ENCODE results near the gene SH2B3. TPM values are rescaled to one million over a fixed set of nuclear protein-coding genes. Genes with fewer than 3 reads are reported as not detected.

SH2B3 gene
- total RNA-seq, 1 donor = 27.8 TPM

DNA sequence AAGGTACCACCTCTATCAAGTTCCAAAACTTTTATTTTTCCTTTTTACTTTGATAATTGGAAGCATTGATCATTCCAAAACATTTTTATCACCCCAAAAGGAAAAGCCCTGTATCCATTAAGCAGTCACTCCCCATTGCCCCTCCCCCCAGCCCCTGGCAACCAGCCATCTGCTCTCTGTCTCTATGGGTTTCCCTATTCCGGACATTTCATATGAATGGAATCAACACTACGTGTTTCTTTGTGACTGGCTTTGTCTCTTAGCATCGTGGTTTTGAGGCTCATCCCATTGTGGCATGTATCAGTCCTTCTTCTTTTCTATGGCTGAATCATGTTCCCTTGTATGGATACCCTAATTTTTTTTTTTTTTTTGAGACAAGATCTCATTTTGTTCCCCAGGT, 18.8 kb upstream of the SH2B3 start:
- DNase-seq (ENCODE audit: low read depth) = no peak
- H3K4me3 ChIP-seq (ENCODE audit: low read depth, low read length) = no peak overlapping the region
- TF ChIP-seq, protein P1, sequence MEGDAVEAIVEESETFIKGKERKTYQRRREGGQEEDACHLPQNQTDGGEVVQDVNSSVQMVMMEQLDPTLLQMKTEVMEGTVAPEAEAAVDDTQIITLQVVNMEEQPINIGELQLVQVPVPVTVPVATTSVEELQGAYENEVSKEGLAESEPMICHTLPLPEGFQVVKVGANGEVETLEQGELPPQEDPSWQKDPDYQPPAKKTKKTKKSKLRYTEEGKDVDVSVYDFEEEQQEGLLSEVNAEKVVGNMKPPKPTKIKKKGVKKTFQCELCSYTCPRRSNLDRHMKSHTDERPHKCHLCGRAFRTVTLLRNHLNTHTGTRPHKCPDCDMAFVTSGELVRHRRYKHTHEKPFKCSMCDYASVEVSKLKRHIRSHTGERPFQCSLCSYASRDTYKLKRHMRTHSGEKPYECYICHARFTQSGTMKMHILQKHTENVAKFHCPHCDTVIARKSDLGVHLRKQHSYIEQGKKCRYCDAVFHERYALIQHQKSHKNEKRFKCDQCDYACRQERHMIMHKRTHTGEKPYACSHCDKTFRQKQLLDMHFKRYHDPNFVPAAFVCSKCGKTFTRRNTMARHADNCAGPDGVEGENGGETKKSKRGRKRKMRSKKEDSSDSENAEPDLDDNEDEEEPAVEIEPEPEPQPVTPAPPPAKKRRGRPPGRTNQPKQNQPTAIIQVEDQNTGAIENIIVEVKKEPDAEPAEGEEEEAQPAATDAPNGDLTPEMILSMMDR (IDR thresholded peaks at IDR 0.05; ENCODE audit: insufficient read depth, low read length) = no peak

DNA sequence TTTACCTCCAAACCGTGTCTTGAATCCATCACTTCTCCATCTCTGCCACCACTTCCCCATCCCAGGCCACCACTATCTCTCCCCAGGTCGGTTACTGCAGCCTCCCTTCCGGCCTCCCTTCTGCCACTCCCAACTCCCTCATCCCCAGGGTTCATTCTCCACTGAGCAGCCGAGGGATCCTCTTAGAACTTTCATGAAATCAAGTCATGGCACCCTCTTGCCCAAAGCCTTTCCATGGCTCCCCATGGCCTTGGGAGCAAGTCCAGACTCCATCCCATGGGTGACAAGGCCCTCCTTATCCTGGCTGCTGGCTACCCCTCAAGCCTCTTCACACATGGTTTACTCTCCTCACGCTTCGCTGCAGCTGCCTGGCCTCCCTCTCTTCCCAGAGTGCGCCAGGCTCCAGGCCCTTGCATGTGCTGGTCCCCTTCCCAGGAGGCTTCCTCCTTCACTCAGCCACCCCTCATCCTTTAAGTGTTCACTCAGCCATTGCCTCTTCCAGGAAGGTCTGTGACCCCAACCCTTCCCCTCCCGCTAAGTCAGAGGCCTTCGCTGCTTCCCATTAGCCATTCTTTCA, 17.9 kb upstream of the SH2B3 start:
- TF ChIP-seq, protein P1 (IDR thresholded peaks at IDR 0.05; ENCODE audit: insufficient read depth, low read length) = no peak
- no peak for DNase-seq (ENCODE audit: low read depth)
- H3K4me3 ChIP-seq (ENCODE audit: low read depth, low read length) = no peak overlapping the region

DNA sequence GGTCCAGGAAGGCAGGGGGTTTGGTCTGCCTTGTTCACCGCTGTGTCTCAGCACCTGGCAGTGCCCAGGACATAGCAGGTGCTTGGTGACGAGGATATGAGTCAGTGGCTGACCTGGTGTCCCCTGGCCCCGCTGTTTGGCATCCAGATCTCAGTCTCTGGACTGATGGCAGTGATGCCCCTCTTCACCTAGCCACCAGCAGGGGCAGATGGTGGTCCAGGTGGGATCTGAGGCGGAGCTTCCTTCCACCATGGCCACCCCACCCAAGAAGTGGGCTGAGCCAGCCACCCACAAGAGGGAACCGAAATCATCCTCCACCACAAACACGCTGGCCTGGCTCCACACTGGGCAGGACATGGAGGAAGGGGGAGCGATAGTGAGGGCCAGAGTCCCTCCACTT, 16.1 kb upstream of the SH2B3 start:
- TF ChIP-seq, protein P1 (IDR thresholded peaks at IDR 0.05; ENCODE audit: insufficient read depth, low read length) = no peak
- no peak overlapping the region for H3K4me3 ChIP-seq (ENCODE audit: low read depth, low read length)
- DNase-seq (ENCODE audit: low read depth) = no peak

DNA sequence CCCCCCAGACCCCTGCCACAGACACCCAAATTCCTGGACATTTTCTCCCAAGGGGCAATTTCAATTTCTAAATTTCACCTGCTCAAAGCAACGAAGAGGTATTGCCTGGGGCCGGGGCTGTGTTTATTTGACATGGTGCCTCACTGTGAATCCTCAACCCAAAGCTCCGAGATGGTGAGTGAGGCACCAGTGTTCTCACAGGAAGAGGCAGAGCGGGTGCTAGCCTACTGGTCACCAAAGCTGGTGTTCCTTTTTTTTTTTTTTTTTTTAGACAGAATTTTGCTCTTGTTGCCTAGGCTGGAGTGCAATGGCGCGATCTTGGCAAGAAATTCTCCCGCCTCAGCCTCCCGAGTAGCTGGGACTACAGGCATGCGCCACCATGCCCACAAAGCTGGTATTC, 14.8 kb upstream of the SH2B3 start:
- no peak for DNase-seq (ENCODE audit: low read depth)
- H3K4me3 ChIP-seq (ENCODE audit: low read depth, low read length) = no peak overlapping the region

DNA sequence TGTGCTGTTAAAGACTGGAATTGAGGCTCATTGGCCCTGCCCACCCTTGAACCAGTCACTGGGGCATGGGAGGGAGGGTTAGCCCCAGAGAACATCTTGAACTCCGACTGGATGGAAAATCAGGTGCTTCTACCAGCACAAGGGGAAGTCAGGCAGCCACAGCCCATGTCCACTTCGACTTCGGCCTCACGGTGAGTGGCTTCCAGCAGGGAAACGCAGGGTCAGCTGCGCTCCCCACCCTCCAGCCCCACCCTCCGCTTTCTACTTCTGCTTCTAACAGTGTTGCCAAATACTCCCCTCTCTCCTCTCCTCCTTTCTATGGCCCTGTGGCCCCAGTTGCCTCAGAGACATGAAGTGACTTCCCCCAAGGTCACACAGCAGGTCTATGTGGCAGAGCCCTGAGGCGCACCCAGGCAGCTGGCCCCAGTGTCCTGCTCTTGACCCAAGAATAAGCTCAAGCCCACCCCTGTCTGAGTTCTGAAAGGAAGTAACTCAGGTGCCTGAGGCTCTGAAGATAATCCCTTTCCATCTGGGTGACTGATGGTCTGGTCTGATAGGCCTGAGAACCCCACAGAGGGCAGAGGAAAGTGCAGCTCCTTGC, 11.9 kb upstream of the SH2B3 start:
- TF ChIP-seq, protein P1 (IDR thresholded peaks at IDR 0.05; ENCODE audit: insufficient read depth, low read length) = no peak
- DNase-seq (ENCODE audit: low read depth) = no peak
- H3K4me3 ChIP-seq (ENCODE audit: low read depth, low read length) = no peak overlapping the region

More for the DNA sequence above, 14.8 kb upstream of the SH2B3 start:
- TF ChIP-seq, protein P1 (IDR thresholded peaks at IDR 0.05; ENCODE audit: insufficient read depth, low read length) = no peak

DNA sequence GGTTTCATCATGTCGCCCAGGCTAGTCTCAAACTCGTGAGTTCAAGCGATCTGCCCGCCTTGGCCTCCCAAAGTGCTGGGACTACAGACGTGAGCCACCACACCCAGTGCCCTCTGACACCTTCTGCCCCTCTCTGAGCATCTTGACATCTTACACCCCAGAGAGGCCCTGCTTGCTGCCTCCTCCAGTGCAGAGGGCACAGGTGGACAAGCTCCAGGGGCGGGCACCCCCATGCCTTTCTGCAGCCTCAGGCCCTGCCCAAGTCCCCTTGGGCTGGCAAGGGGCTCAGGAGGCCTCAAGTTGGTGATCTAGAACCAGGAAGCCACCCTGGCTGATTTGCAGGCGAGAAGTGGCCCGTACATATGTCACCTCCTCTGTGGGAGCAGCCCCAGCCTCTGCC, 11.2 kb upstream of the SH2B3 start:
- TF ChIP-seq, protein P1 (IDR thresholded peaks at IDR 0.05; ENCODE audit: insufficient read depth, low read length) = no peak
- no peak for DNase-seq (ENCODE audit: low read depth)
- H3K4me3 ChIP-seq (ENCODE audit: low read depth, low read length) = no peak overlapping the region

Data from fibroblast of the aortic adventitia (primary cell).